CD14-positive monocyte (primary cell): ENCODE results near the gene CCDC150. TPM values are rescaled to one million over a fixed set of nuclear protein-coding genes. Genes with fewer than 3 reads are reported as not detected.

Experiments
- DNase-seq, 3 donors: peaks; one replicate each; pipeline ENCODE4 v3.0.0-alpha.2; 2011 to 2022
- H2AFZ ChIP-seq: 2 replicates; pipeline ENCODE4 v1.6.0; 2012; ENCODE audit warnings: mild to moderate bottlenecking, low read depth, low read length, inconsistent platforms; ENCODE audit not compliant: insufficient read depth, poor library complexity, severe bottlenecking
- H3K27ac ChIP-seq, 2 donors: 1 replicate in 1 of 2; 2 replicates in 1 of 2; pipeline ENCODE4 v1.5.1; 2012 to 2013; ENCODE audit warnings: low read length in 2 of 2, control low read depth in 1 of 2, inconsistent platforms in 1 of 2, low read depth in 1 of 2, mild to moderate bottlenecking in 1 of 2
- H3K27me3 ChIP-seq, 2 donors: one replicate each; pipeline versions ENCODE4 v1.6.0 to v1.6.1; 2011 to 2013; ENCODE audit warnings: low read length in 2 of 2; ENCODE audit not compliant: control insufficient read depth in 2 of 2, insufficient read depth in 2 of 2
- H3K36me3 ChIP-seq, 2 donors: replicated peaks in 1 of 2; 1 replicate in 1 of 2; 2 replicates in 1 of 2; pipeline versions ENCODE4 v1.5.1 to v1.6.1; 2012 to 2013; ENCODE audit warnings: low read length in 2 of 2, control low read depth in 1 of 2, inconsistent platforms in 1 of 2, mild to moderate bottlenecking in 1 of 2; ENCODE audit not compliant: insufficient read depth in 2 of 2, control insufficient read depth in 1 of 2
- H3K4me1 ChIP-seq, 2 donors: 1 replicate in 1 of 2; 2 replicates in 1 of 2; pipeline versions ENCODE4 v1.5.1 to v1.6.1; 2012 to 2013; ENCODE audit warnings: low read length in 2 of 2, control low read depth in 1 of 2, inconsistent platforms in 1 of 2, mild to moderate bottlenecking in 1 of 2, moderate library complexity in 1 of 2; ENCODE audit not compliant: insufficient read depth in 2 of 2, control insufficient read depth in 1 of 2
- H3K4me2 ChIP-seq: replicated peaks from 2 replicates; pipeline ENCODE3; 2012; ENCODE audit warnings: low read length, moderate library complexity, mild to moderate bottlenecking; ENCODE audit not compliant: poor library complexity, severe bottlenecking; ENCODE audit errors: extremely low read depth
- H3K4me3 ChIP-seq, 3 experiments: fragments of 200-600 bp in 1 of 3; sonication (generic) in 1 of 3; replicated peaks in 1 of 3; 1 replicate in 2 of 3; 2 replicates in 1 of 3; pipeline ENCODE4 v1.5.1; 2011 to 2013; ENCODE audit warnings: low read length in 3 of 3, mild to moderate bottlenecking in 3 of 3, control low read depth in 2 of 3, low read depth in 2 of 3, inconsistent platforms in 1 of 3, moderate library complexity in 1 of 3
- H3K79me2 ChIP-seq: 2 replicates; pipeline ENCODE4 v1.6.0; 2012; ENCODE audit warnings: mild to moderate bottlenecking, control low read depth, inconsistent platforms, low read length, moderate library complexity; ENCODE audit not compliant: insufficient read depth
- H3K9ac ChIP-seq: 2 replicates; pipeline ENCODE4 v1.6.0; 2017; ENCODE audit warnings: low read length, mild to moderate bottlenecking; ENCODE audit not compliant: insufficient read depth, poor library complexity, severe bottlenecking
- H3K9me3 ChIP-seq, 2 donors: replicated peaks in 1 of 2; 1 replicate in 1 of 2; 2 replicates in 1 of 2; pipeline versions ENCODE4 v1.5.1 to v1.6.1; 2012 to 2013; ENCODE audit warnings: low read length in 2 of 2, control low read depth in 1 of 2; ENCODE audit not compliant: control insufficient read depth in 1 of 2, insufficient read depth in 1 of 2
- H4K20me1 ChIP-seq: 2 replicates; pipeline ENCODE4 v1.6.0; 2012; ENCODE audit warnings: mild to moderate bottlenecking, low read length, control low read depth, moderate library complexity; ENCODE audit not compliant: insufficient read depth
- H3K27ac Mint-ChIP-seq, 7 donors: one replicate each; pipeline ENCODE4 v1.8.0; 2020; ENCODE audit warnings: mild to moderate bottlenecking in 7 of 7, mixed read lengths in 7 of 7, moderate library complexity in 6 of 7, inconsistent platforms in 2 of 7
- H3K27me3 Mint-ChIP-seq, 3 donors: one replicate each; pipeline ENCODE4 v1.8.0; 2021 to 2022; ENCODE audit warnings: low read depth in 3 of 3, mild to moderate bottlenecking in 3 of 3, mixed read lengths in 3 of 3, moderate library complexity in 3 of 3, inconsistent platforms in 1 of 3
- H3K36me3 Mint-ChIP-seq, 2 donors: one replicate each; pipeline ENCODE4 v1.8.0; 2020; ENCODE audit warnings: mixed read lengths in 2 of 2, inconsistent platforms in 1 of 2, mild to moderate bottlenecking in 1 of 2
- H3K4me1 Mint-ChIP-seq: one replicate; pipeline ENCODE4 v1.8.0; 2020; ENCODE audit warnings: mild to moderate bottlenecking, mixed read lengths
- H3K4me3 Mint-ChIP-seq, 2 donors: one replicate each; pipeline ENCODE4 v1.8.0; 2020; ENCODE audit warnings: mild to moderate bottlenecking in 2 of 2, mixed read lengths in 2 of 2, moderate library complexity in 1 of 2
- H3K9me3 Mint-ChIP-seq, 7 donors: one replicate each; pipeline ENCODE4 v1.8.0; 2020 to 2022; ENCODE audit warnings: mixed read lengths in 7 of 7, mild to moderate bottlenecking in 6 of 7, moderate library complexity in 6 of 7, inconsistent platforms in 2 of 7
- CTCF ChIP-seq: fragments of 200-600 bp; IDR thresholded peaks from one replicate; pipeline ENCODE4 v1.8.0; 2022; ENCODE audit warnings: antibody characterized with exemption, mild to moderate bottlenecking
- WGBS: methylation state at CpG from one replicate; pipeline ENCODE4 v1.1.5; 2013; ENCODE audit warnings: missing lambda C conversion rate; ENCODE audit not compliant: insufficient coverage; 5-methylcytosine and 5-hydroxymethylcytosine counted together
- intact Hi-C, 2 donors: fragments of 100-400 bp; cut with micrococcal nuclease; formaldehyde crosslinking; loops; one replicate each; pipeline versions ENCODE4 v1.15.0 to v1.15.1; 2023
- polyA plus RNA-seq, 3 donors: library from polyadenylated mRNA; depleted of rRNA in 1 of 3; unstranded in 2 of 3; stranded (reverse) in 1 of 3; fragments of 300-500 nt in 2 of 3; fragments of >200 nt in 1 of 3; fragmentation: Illumina TruSeq in 2 of 3; gene quantifications; 1 replicate in 2 of 3; 2 replicates in 1 of 3; pipeline ENCODE4 v1.2.3, GENCODE V29; 2012 to 2021

Gene CCDC150
- polyA plus RNA-seq, 3 donors: 0.09 TPM; not detected in 2

GRCh38 chr2:196651387-196652094 lies 12.0 kb downstream of the CCDC150 start:
- Histone ChIP-seq H3K9ac (no peak overlapping the region), H3K79me2 (no peaks in the 10 kb centered on the region), H2AFZ (no peak overlapping the region), H3K27ac (no peak overlapping the region), H3K27me3 (no peaks in the 10 kb centered on the region), H3K4me2 (no peak overlapping the region), H3K36me3 (peaks cover 0 to 24% of the 10 kb centered on the region in 2 donors), H3K4me3 (no peak overlapping the region), H3K9me3 (peaks cover 32 to 61% of the 10 kb centered on the region in 2 donors), H4K20me1 (no peaks in the 10 kb centered on the region), H3K4me1 (no peaks in the 10 kb centered on the region)
- 70% methylated on average over 2 of the region's 4 CpGs for WGBS
- intact Hi-C loops: no loop called here
- no peak overlapping the region for H3K4me3 Mint-ChIP-seq
- H3K27me3 Mint-ChIP-seq: peaks cover 0 to 4% (median 0%) of the 10 kb centered on the region in 3 donors
- TF ChIP-seq CTCF: no peak
- H3K27ac Mint-ChIP-seq: peak overlapping the region in 1 of 7 donors; percentile 46
- no peak for DNase-seq
- H3K4me1 Mint-ChIP-seq: no peaks in the 10 kb centered on the region
- H3K9me3 Mint-ChIP-seq: peaks cover 43 to 60% (median 48%) of the 10 kb centered on the region in 7 donors
- H3K36me3 Mint-ChIP-seq: peaks cover 9 to 39% of the 10 kb centered on the region in 2 donors

GRCh38 chr2:196652869-196653268 lies 13.4 kb downstream of the CCDC150 start:
- Mint-ChIP-seq H3K27me3 (peaks cover 0 to 4% (median 0%) of the 10 kb centered on the region in 3 donors), H3K27ac (no peak overlapping the region), H3K4me1 (no peaks in the 10 kb centered on the region), H3K4me3 (no peak overlapping the region), H3K36me3 (peaks cover 11 to 46% of the 10 kb centered on the region in 2 donors), H3K9me3 (peaks cover 41 to 63% (median 51%) of the 10 kb centered on the region in 7 donors)
- Histone ChIP-seq H2AFZ (no peak overlapping the region), H3K36me3 (peaks cover 0 to 24% of the 10 kb centered on the region in 2 donors), H3K27ac (no peak overlapping the region), H3K4me2 (no peak overlapping the region), H3K4me3 (no peak overlapping the region), H3K4me1 (no peaks in the 10 kb centered on the region), H3K9me3 (peaks cover 32 to 61% of the 10 kb centered on the region in 2 donors), H3K27me3 (no peaks in the 10 kb centered on the region), H4K20me1 (no peaks in the 10 kb centered on the region), H3K9ac (no peak overlapping the region), H3K79me2 (no peaks in the 10 kb centered on the region)
- WGBS: 100% methylated on average over 1 of the region's 1 CpG
- TF ChIP-seq CTCF: no peak
- intact Hi-C loops: no loop called here
- no peak for DNase-seq
